ENCODE measurements around the gene APELA.
"Not testable (repeated sequence)": the region's sequence is repeated elsewhere in the genome, so short reads cannot be mapped to it uniquely, and the experiment has no call there.

Gene APELA

GRCh38 chr4:164876700-164877324, at the start of gene APELA:
Gene APELA, plus strand, starts transcription at chr4:164877178. Its CDS starts 154 bp downstream, at chr4:164877332.
- DNase-seq (ENCODE audit: low read depth, low spot score) = peak; percentile 7

DNA sequence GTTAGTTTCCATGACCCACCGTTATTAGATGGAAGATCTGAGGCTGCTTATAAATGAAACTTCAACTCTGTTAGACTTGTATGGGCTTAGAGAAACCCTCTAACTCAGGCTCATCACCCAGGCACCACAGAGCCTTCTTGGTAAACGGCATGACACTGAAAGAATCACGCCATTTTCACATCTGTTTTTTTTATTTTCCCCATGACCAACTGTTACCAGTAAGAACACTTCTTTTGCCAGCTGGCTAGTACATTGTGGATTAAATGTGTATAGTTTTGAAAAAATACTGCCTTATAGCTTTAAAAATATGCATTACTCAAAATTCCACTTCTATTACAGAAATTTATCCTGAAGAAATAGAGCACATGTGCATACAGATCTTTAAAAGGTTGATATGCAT, 48.0 kb upstream of the APELA start:
- DNase-seq (ENCODE audit: low read depth, low spot score) = no peak

GRCh38 chr4:164846566-164846965, 30.4 kb upstream of the APELA start:
- no peak for DNase-seq (ENCODE audit: low read depth, low spot score)

GRCh38 chr4:164847016-164847415, 30.0 kb upstream of the APELA start:
- no peak for DNase-seq (ENCODE audit: low read depth, low spot score)

DNA sequence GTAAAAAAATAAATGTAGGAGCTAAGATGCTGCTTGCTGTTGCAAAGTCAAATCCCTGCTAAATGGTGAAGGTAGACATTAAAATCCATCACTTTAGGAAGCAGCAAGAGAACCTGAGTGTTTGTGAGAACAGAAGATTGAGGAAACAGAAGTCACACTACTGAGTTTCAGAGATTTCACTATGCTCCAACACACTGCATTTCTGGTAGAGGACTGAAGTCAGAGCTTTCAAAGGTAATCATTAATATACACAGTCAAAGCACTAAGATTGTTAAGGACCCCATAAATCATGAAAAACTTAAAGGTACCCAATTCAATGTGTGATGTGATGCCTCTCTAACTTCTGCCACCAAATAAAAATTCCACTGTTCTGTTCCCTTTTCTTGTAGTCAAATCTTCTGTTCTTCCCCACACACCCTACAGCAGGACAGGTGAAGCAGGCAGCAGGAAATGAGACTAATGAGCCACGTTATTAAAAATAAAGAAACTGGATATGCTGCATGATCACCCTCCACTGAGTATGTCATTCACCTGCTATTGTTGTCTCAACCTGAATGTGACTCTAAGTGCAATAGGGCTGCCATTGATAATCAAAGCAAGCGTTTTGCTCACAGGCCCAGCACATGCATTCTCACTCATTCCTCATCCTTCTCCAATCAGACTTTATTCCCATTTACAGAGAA, 28.9 kb upstream of the APELA start:
- no peak for DNase-seq (ENCODE audit: low read depth, low spot score)

DNA sequence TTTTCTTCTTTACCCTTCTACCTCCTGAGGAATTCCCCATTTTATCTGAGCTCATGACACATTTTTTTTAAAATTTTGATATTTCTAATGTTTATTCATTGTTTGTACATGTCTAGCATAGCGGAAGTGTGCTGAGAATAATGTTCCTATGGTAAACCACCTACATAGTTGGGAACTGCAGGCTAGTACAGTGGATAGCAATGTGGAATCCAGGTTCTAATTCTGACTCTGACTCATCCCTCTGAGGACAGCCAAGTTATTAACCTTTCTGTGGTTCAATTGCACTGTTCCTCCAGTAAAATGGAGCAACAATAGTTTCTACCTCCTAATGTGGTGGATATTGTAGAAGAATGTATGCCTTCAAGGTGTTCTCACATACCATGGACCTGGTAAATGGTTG, 20.6 kb upstream of the APELA start:
- no peak for DNase-seq (ENCODE audit: low read depth, low spot score)

- DNase-seq (ENCODE audit: low read depth, low spot score) = peak; percentile 76
Observed at GRCh38 chr4:164866817-164867490, 10.0 kb upstream of the APELA start.

GRCh38 chr4:164871673-164872072, 5.3 kb upstream of the APELA start:
- no peak for DNase-seq (ENCODE audit: low read depth, low spot score)

DNA sequence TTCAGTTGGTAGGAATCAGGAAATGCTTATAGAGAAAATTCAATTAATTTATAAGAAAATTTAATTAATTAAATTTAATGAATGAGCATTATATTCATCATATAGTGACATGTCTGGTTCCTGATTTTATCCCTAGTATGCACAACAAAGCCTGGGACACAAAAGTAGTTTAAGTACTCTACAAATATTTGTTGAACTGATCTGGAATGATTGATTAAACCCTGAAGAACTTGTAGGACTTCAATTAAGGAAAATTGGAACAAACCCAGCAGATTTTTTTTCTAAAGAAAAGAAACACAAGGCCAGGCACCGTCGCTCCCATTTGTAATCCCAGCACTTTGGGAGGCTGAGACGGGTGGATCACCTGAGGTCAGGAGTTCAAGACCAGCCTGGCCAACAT, 4.5 kb upstream of the APELA start:
- no peak for DNase-seq (ENCODE audit: low read depth, low spot score)

- no peak for DNase-seq (ENCODE audit: low read depth, low spot score)
Observed at GRCh38 chr4:164874789-164875188, 2.2 kb upstream of the APELA start.

DNA sequence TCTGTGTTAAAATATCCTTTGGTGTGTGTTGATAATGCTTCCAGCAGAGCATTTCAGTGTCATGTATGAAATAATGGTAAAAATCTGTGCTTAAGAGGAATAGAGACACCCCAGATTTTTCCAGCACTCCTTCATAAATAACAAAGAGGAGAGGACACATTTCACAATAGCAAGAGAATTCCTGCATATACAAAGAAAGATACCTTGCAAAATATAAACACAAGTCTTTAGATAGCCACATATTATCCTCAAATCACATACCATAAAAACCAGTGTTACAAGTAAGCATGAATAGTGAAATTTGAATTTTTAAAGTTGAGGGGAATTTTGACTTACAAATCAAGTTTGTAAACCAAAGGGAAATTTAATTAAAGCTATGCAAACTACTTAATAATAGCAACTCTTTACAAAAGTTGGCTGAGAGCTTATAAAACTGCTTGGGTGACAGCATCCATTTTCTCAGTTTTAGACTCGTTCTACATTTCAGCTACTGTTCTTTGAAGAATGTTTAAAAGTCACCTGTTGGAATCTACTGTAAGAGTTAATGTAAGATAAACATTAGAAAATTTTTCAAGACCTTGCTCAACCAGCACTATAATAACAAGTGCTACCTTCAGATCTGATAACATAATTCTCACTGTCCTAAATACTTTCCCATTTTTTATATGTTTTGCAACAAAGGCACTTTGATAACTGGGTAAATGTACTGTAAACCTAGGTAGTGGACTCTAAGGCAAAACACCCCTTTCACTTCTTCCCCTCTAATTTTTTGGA, 3.7 kb downstream of the APELA start:
- no peak for DNase-seq (ENCODE audit: low read depth, low spot score)

- no peak for DNase-seq (ENCODE audit: low read depth, low spot score)
Observed at GRCh38 chr4:164888096-164888715, 11.2 kb downstream of the APELA start.

GRCh38 chr4:164890691-164891090, 13.7 kb downstream of the APELA start:
- no peak for DNase-seq (ENCODE audit: low read depth, low spot score)

- no peak for DNase-seq (ENCODE audit: low read depth, low spot score)
Observed at GRCh38 chr4:164892018-164892417, 15.0 kb downstream of the APELA start.

DNA sequence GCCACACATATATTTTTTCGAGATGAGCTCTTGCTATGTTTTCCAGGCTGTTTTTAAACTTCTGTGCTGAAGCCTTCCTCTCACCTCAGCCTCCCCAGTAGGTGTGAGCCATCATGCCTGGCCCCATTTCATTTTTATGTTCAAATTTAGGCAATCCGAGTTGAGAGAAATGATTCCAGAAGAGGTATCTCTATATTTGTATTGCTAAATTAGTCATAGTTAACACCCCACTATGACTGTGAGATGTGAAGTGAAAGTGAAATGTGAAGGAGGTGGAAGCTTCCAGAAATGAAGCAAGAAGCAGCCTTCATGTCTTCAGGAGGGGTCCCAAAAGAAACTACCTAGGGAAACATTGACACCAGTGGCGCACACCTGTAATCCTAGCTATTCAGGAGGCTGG, 17.7 kb downstream of the APELA start:
- no peak for DNase-seq (ENCODE audit: low read depth, low spot score)

DNA sequence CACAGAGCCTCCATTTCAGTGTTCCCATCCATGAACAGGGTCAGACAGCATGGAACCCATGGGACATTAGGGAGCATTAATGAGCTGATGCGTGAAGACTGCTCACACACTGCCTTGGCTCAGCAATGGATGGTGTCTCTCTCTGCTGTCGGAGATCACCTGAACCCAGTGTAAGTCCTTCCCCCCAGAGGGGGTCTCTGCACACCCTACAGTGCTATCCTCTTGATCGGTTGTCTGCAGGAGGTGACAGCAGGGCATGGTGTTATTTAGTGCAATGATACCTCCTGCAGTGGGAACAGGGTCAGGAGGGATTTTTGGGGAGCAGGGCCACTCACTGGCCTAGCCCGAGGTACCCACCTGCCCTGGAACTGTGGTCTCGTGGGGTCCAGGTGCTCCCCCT, 25.6 kb downstream of the APELA start:
- DNase-seq (ENCODE audit: low read depth, low spot score) = no peak

GRCh38 chr4:164904336-164904735, 27.4 kb downstream of the APELA start:
- DNase-seq (ENCODE audit: low read depth, low spot score) = no peak

DNA sequence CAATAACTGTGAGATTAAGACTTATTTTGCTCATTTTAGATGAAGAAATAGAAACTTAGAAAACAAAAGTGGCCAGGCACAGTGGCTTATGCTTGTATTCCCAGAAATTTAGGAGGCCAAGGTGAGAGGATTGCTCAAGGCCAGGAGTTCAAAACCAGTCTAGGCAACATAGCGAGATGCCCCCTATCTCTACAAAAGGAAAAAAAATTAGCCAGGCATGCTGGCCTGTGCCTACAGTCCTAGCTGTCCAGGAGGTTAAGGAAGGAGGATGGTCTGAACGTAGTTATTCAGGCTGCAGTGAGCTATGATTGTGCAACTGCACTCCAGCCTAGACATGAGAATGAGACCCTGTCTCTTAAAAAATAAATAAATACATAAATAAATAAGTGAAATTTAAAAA, 28.0 kb downstream of the APELA start:
- DNase-seq (ENCODE audit: low read depth, low spot score) = no peak

DNA sequence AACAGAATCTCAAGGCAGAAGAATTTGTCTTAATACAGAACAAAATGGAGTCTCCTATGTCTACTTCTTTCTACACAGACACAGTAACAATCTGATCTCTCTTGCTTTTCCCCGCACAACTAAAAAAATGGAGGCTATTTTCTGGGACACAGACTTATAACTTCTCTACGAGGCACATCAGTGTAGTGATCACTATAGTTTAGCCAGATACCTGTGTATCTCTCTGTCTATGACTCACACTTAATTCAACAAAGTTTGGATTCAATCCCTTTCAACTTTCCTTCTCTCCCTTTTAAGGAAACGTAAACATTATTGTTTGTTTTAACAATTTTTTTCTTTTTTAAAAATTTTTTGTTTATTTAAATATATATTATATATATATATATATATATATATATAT, 29.4 kb downstream of the APELA start:
- DNase-seq (ENCODE audit: low read depth, low spot score) = no peak

DNA sequence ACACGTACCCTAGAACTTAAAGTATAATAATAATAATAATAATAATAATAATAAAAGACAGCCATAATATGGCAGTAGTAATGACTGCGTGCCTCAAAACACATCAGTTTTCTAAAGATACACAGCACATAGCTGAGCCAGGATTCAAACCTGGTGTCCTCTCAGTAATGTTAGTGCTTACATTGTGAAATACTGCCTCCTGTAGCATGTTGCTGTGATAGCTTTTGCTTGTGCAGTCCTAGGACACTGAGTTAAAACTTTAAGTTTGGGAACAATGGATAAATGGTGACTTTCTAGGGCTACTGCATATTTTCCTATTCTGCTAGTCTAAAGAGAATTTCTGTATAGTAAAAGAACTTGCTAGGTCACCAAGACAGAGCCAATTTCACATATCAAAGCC, 36.5 kb downstream of the APELA start:
- DNase-seq (ENCODE audit: low read depth, low spot score) = not testable (repeated sequence)

GRCh38 chr4:164918956-164919355, 42.0 kb downstream of the APELA start:
- no peak for DNase-seq (ENCODE audit: low read depth, low spot score)

All from iPS DF 19.7 (cell line).